Measurements from ENCODE around the gene OPTC.
A peak's percentile ranks its signal among the peaks of the same experiment; 100 is the strongest.

The OPTC gene

DNA sequence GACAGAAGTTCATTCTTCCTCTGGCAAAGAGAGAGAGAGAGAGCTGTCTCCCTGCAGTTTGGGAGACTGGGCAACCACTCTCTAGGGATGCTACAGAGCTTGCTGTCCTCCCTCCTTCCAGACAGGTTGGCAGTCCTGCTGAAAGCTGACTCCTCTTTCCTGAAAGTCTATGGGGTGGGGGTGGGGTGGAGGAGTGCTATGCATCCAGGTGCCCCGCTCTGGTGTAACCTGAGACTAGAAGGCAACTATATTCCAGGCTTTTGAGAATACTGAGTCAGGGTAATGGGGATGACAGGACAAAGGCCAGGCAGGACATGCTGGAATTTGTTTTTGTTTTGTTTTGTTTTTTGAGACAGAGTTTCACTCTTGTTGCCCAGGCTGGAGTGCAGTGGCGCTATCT, 55.4 kb downstream of the OPTC start (continued):
- TF ChIP-seq OVOL3 (tag by site-specific recombination; IDR thresholded peaks at IDR 0.05) (no peak), SALL2 (tag by site-specific recombination; IDR thresholded peaks at IDR 0.05; ENCODE audit: borderline replicate concordance) (no peak), ZNF76 (tag by site-specific recombination; IDR thresholded peaks at IDR 0.05; ENCODE audit: borderline replicate concordance, low read depth) (no peak), ZNF777 (tag by site-specific recombination; IDR thresholded peaks at IDR 0.05; ENCODE audit: borderline replicate concordance) (no peak), ZNF132 (tag by site-specific recombination; IDR thresholded peaks at IDR 0.05; ENCODE audit: borderline replicate concordance) (no peak), ZNF600 (tag by site-specific recombination; IDR thresholded peaks at IDR 0.05) (peak; percentile 59; the same call in 1 of the 2 replicates), ZNF624 (tag by site-specific recombination; IDR thresholded peaks at IDR 0.05) (no peak), YY2 (tag by site-specific recombination; IDR thresholded peaks at IDR 0.05) (no peak), ZNF350 (tag by site-specific recombination; IDR thresholded peaks at IDR 0.05) (no peak), WT1 (tag by site-specific recombination; IDR thresholded peaks at IDR 0.05) (peak; percentile 42), KLF8 (tag by site-specific recombination; IDR thresholded peaks at IDR 0.05) (0 out of 2 replicates have a peak, but pooled peaks have one; percentile 38), ZNF146 (tag by site-specific recombination; IDR thresholded peaks at IDR 0.05) (no peak)

GRCh38 chr1:203550846-203551245, 56.9 kb downstream of the OPTC start:
- CTCF ChIA-PET: no interaction called here
- peaks cover 16% of the 10 kb centered on the region for H3K4me1 ChIP-seq (ENCODE audit: control insufficient read depth, insufficient read depth, low read length)
- TF ChIP-seq ZNF626 (tag by site-specific recombination; IDR thresholded peaks at IDR 0.05) (no peak), ZNF600 (tag by site-specific recombination; IDR thresholded peaks at IDR 0.05) (no peak), ZNF837 (tag by site-specific recombination; IDR thresholded peaks at IDR 0.05) (no peak)
- TF ChIP-seq, protein P1, sequence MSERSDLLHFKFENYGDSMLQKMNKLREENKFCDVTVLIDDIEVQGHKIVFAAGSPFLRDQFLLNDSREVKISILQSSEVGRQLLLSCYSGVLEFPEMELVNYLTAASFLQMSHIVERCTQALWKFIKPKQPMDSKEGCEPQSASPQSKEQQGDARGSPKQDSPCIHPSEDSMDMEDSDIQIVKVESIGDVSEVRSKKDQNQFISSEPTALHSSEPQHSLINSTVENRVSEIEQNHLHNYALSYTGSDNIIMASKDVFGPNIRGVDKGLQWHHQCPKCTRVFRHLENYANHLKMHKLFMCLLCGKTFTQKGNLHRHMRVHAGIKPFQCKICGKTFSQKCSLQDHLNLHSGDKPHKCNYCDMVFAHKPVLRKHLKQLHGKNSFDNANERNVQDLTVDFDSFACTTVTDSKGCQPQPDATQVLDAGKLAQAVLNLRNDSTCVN (tag by site-specific recombination; optimal IDR thresholded peaks at IDR 0.05): no peak
- H3K36me3 ChIP-seq (ENCODE audit: control insufficient read depth in 2 of 2, insufficient read depth in 1 of 2, low read length in 2 of 2): no peaks in the 10 kb centered on the region
- H3K9me3 ChIP-seq (ENCODE audit: control insufficient read depth, insufficient read depth, low read depth, low read length): no peaks in the 10 kb centered on the region
- POLR2A ChIA-PET: no interaction called here
- H3K4me3 ChIP-seq (ENCODE audit: low read depth, low read length): no peak overlapping the region
- H3K27ac ChIP-seq (ENCODE audit: extremely low read depth, low read depth, low read length): no peak overlapping the region

GRCh38 chr1:203551550-203551949, 57.6 kb downstream of the OPTC start:
- CTCF ChIA-PET: interaction anchor here (0.6 kb wide), 1 partner anchor 213 kb away, joined by 5 read pairs; no protein-coding TSS in a partner anchor
- no peaks in the 10 kb centered on the region for H3K9me3 ChIP-seq (ENCODE audit: control insufficient read depth, insufficient read depth, low read depth, low read length)
- POLR2A ChIA-PET: interaction anchor here (0.5 kb wide), 1 partner anchor 239 kb away, joined by 6 read pairs; no protein-coding TSS in a partner anchor
- no peak overlapping the region for H3K4me3 ChIP-seq (ENCODE audit: low read depth, low read length)
- H3K4me1 ChIP-seq (ENCODE audit: control insufficient read depth, insufficient read depth, low read length): peaks cover 16% of the 10 kb centered on the region
- TF ChIP-seq ZNF202 (tag by site-specific recombination; IDR thresholded peaks at IDR 0.05; ENCODE audit: borderline replicate concordance) (no peak), EGR2 (tag by site-specific recombination; IDR thresholded peaks at IDR 0.05; ENCODE audit: low read depth) (0 out of 2 replicates have a peak, but pooled peaks have one; percentile 7), SCRT2 (tag by site-specific recombination; IDR thresholded peaks at IDR 0.05) (peak; percentile 61), SP2 (tag by site-specific recombination; IDR thresholded peaks at IDR 0.05) (0 out of 2 replicates have a peak, but pooled peaks have one; percentile 9)
- TF ChIP-seq, protein P2, sequence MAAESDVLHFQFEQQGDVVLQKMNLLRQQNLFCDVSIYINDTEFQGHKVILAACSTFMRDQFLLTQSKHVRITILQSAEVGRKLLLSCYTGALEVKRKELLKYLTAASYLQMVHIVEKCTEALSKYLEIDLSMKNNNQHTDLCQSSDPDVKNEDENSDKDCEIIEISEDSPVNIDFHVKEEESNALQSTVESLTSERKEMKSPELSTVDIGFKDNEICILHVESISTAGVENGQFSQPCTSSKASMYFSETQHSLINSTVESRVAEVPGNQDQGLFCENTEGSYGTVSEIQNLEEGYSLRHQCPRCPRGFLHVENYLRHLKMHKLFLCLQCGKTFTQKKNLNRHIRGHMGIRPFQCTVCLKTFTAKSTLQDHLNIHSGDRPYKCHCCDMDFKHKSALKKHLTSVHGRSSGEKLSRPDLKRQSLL (tag by site-specific recombination; IDR thresholded peaks at IDR 0.05): no peak
- no peak overlapping the region for H3K27ac ChIP-seq (ENCODE audit: extremely low read depth, low read depth, low read length)
- no peaks in the 10 kb centered on the region for H3K36me3 ChIP-seq (ENCODE audit: control insufficient read depth in 2 of 2, insufficient read depth in 1 of 2, low read length in 2 of 2)
